ENCODE measurements around the gene CRADD. TPM values are rescaled to one million over a fixed set of nuclear protein-coding genes. Genes with fewer than 3 reads are reported as not detected.
A peak's percentile ranks its signal among the peaks of the same experiment; 100 is the strongest.

The CRADD gene
- total and polyA plus RNA-seq, 2 experiments from 2014 or later: 18.6 to 21.5 TPM

GRCh38 chr12:93725531-93725930, 48.4 kb downstream of the CRADD start:
- Histone ChIP-seq H3K27ac (no peak overlapping the region), H3K4me3 (no peak overlapping the region), H3K4me2 (ENCODE audit: unreplicated experiment) (no peak overlapping the region), H3F3A (ENCODE audit: insufficient read depth) (peaks cover 22% of the 10 kb centered on the region), H3K9ac (no peak overlapping the region), H3K27me3 (replicated peaks; ENCODE audit: insufficient read depth) (no peaks in the 10 kb centered on the region), H3K79me2 (ENCODE audit: insufficient read depth) (no peaks in the 10 kb centered on the region), H2AFZ (no peak overlapping the region), H3K9me3 (ENCODE audit: low read depth) (no peaks in the 10 kb centered on the region), H4K20me1 (ENCODE audit: insufficient read depth) (no peaks in the 10 kb centered on the region), H3K9me2 (ENCODE audit: insufficient read depth) (no peaks in the 10 kb centered on the region), H3K4me1 (ENCODE audit: insufficient read depth) (no peaks in the 10 kb centered on the region), H3K36me3 (ENCODE audit: low read depth) (no peaks in the 10 kb centered on the region)
- in situ Hi-C loops (cut with MboI): no loop called here
- TF ChIP-seq EZH2phosphoT487 (IDR thresholded peaks at IDR 0.05; ENCODE audit: insufficient read depth, low read depth): no peak
- TF ChIP-seq EZH2 (IDR thresholded peaks at IDR 0.05; ENCODE audit: insufficient read depth, poor library complexity, severe bottlenecking): no peak
- DNase-seq: no peak

- no peak overlapping the region for H3K4me3 ChIP-seq
- H3K27me3 ChIP-seq (replicated peaks; ENCODE audit: insufficient read depth): no peaks in the 10 kb centered on the region
- no peaks in the 10 kb centered on the region for H4K20me1 ChIP-seq (ENCODE audit: insufficient read depth)
- H3K27ac ChIP-seq: no peak overlapping the region
- H2AFZ ChIP-seq: no peak overlapping the region
- no peak overlapping the region for H3K9ac ChIP-seq
- no peaks in the 10 kb centered on the region for H3K79me2 ChIP-seq (ENCODE audit: insufficient read depth)
- 35 to 41% methylated on average over 3 of the region's 3 CpGs for WGBS, 2 experiments (ENCODE audit: low coverage in 1 of 2, low lambda C conversion rate in 2 of 2, missing lambda C conversion rate in 2 of 2)
- no peak overlapping the region for H3K4me2 ChIP-seq (ENCODE audit: unreplicated experiment)
- TF ChIP-seq EZH2 (IDR thresholded peaks at IDR 0.05; ENCODE audit: insufficient read depth, poor library complexity, severe bottlenecking) (no peak), EZH2phosphoT487 (IDR thresholded peaks at IDR 0.05; ENCODE audit: insufficient read depth, low read depth) (no peak)
- no peaks in the 10 kb centered on the region for H3K9me2 ChIP-seq (ENCODE audit: insufficient read depth)
- no peaks in the 10 kb centered on the region for H3K36me3 ChIP-seq (ENCODE audit: low read depth)
- H3F3A ChIP-seq (ENCODE audit: insufficient read depth): peaks cover 21% of the 10 kb centered on the region
- H3K9me3 ChIP-seq (ENCODE audit: low read depth): no peaks in the 10 kb centered on the region
- no peaks in the 10 kb centered on the region for H3K4me1 ChIP-seq (ENCODE audit: insufficient read depth)
- in situ Hi-C loops (cut with MboI): no loop called here
- DNase-seq: no peak
Measured at GRCh38 chr12:93727195-93727811, 50.1 kb downstream of the CRADD start.

- H3K9ac ChIP-seq: no peak overlapping the region
- H2AFZ ChIP-seq: no peak overlapping the region
- no peaks in the 10 kb centered on the region for H3K36me3 ChIP-seq (ENCODE audit: low read depth)
- 97 to 98% methylated on average over 4 of the region's 4 CpGs for WGBS, 2 experiments (ENCODE audit: low coverage in 1 of 2, low lambda C conversion rate in 2 of 2, missing lambda C conversion rate in 2 of 2)
- H3K9me3 ChIP-seq (ENCODE audit: low read depth): no peaks in the 10 kb centered on the region
- no peaks in the 10 kb centered on the region for H3K27me3 ChIP-seq (replicated peaks; ENCODE audit: insufficient read depth)
- no peak overlapping the region for H3K27ac ChIP-seq
- no peak overlapping the region for H3K4me2 ChIP-seq (ENCODE audit: unreplicated experiment)
- no peaks in the 10 kb centered on the region for H3K79me2 ChIP-seq (ENCODE audit: insufficient read depth)
- no peak for DNase-seq
- in situ Hi-C loops (cut with MboI): no loop called here
- H4K20me1 ChIP-seq (ENCODE audit: insufficient read depth): no peaks in the 10 kb centered on the region
- peaks cover 15% of the 10 kb centered on the region; the same call in 1 of the 2 replicates for H3F3A ChIP-seq (ENCODE audit: insufficient read depth)
- H3K4me3 ChIP-seq: no peak overlapping the region
- no peak for TF ChIP-seq EZH2phosphoT487 (IDR thresholded peaks at IDR 0.05; ENCODE audit: insufficient read depth, low read depth)
- no peak for TF ChIP-seq EZH2 (IDR thresholded peaks at IDR 0.05; ENCODE audit: insufficient read depth, poor library complexity, severe bottlenecking)
- H3K4me1 ChIP-seq (ENCODE audit: insufficient read depth): no peaks in the 10 kb centered on the region
- no peaks in the 10 kb centered on the region for H3K9me2 ChIP-seq (ENCODE audit: insufficient read depth)
Measured at GRCh38 chr12:93727911-93728310, 50.7 kb downstream of the CRADD start.

- H3K4me3 ChIP-seq: no peak overlapping the region
- no peaks in the 10 kb centered on the region for H3K36me3 ChIP-seq (ENCODE audit: low read depth)
- DNase-seq: no peak
- H3F3A ChIP-seq (ENCODE audit: insufficient read depth): no peaks in the 10 kb centered on the region
- H3K9ac ChIP-seq: no peak overlapping the region
- no peaks in the 10 kb centered on the region for H3K4me1 ChIP-seq (ENCODE audit: insufficient read depth)
- TF ChIP-seq EZH2 (IDR thresholded peaks at IDR 0.05; ENCODE audit: insufficient read depth, poor library complexity, severe bottlenecking): no peak
- TF ChIP-seq EZH2phosphoT487 (IDR thresholded peaks at IDR 0.05; ENCODE audit: insufficient read depth, low read depth): no peak
- H4K20me1 ChIP-seq (ENCODE audit: insufficient read depth): no peaks in the 10 kb centered on the region
- H3K4me2 ChIP-seq (ENCODE audit: unreplicated experiment): no peak overlapping the region
- in situ Hi-C loops (cut with MboI): no loop called here
- no peak overlapping the region for H3K27ac ChIP-seq
- H3K9me2 ChIP-seq (ENCODE audit: insufficient read depth): no peaks in the 10 kb centered on the region
- WGBS, 2 experiments (ENCODE audit: low coverage in 1 of 2, low lambda C conversion rate in 2 of 2, missing lambda C conversion rate in 2 of 2): 96 to 97% methylated on average over 3 of the region's 3 CpGs
- no peaks in the 10 kb centered on the region for H3K27me3 ChIP-seq (replicated peaks; ENCODE audit: insufficient read depth)
- no peaks in the 10 kb centered on the region for H3K79me2 ChIP-seq (ENCODE audit: insufficient read depth)
- no peak overlapping the region for H2AFZ ChIP-seq
- no peaks in the 10 kb centered on the region for H3K9me3 ChIP-seq (ENCODE audit: low read depth)
Measured at GRCh38 chr12:93729934-93730333, 52.8 kb downstream of the CRADD start.

- H2AFZ ChIP-seq: no peak overlapping the region
- DNase-seq: peak; percentile 23
- H3K27me3 ChIP-seq (replicated peaks; ENCODE audit: insufficient read depth): no peaks in the 10 kb centered on the region
- no peak overlapping the region for H3K4me3 ChIP-seq
- H3K4me2 ChIP-seq (ENCODE audit: unreplicated experiment): no peak overlapping the region
- no peaks in the 10 kb centered on the region for H4K20me1 ChIP-seq (ENCODE audit: insufficient read depth)
- H3K4me1 ChIP-seq (ENCODE audit: insufficient read depth): peaks cover 5% of the 10 kb centered on the region; the same call in 1 of the 2 replicates
- WGBS, 2 experiments (ENCODE audit: low coverage in 1 of 2, low lambda C conversion rate in 2 of 2, missing lambda C conversion rate in 2 of 2): 81 to 84% methylated on average over 3 of the region's 3 CpGs
- no peak overlapping the region for H3K9ac ChIP-seq
- H3K9me3 ChIP-seq (ENCODE audit: low read depth): no peaks in the 10 kb centered on the region
- in situ Hi-C loops (cut with MboI): no loop called here
- TF ChIP-seq EZH2 (IDR thresholded peaks at IDR 0.05; ENCODE audit: insufficient read depth, poor library complexity, severe bottlenecking): no peak
- no peak for TF ChIP-seq EZH2phosphoT487 (IDR thresholded peaks at IDR 0.05; ENCODE audit: insufficient read depth, low read depth)
- no peaks in the 10 kb centered on the region for H3K9me2 ChIP-seq (ENCODE audit: insufficient read depth)
- no peaks in the 10 kb centered on the region; the same call in 1 of the 2 replicates for H3K79me2 ChIP-seq (ENCODE audit: insufficient read depth)
- no peaks in the 10 kb centered on the region for H3F3A ChIP-seq (ENCODE audit: insufficient read depth)
- H3K36me3 ChIP-seq (ENCODE audit: low read depth): no peaks in the 10 kb centered on the region
- no peak overlapping the region for H3K27ac ChIP-seq
Measured at GRCh38 chr12:93733358-93733757, 56.2 kb downstream of the CRADD start.

All from GM23248 (cell line).